Pancreas (tissue), 10 donors: ENCODE results near the gene TPBGL. TPM values are rescaled to one million over a fixed set of nuclear protein-coding genes. Genes with fewer than 3 reads are reported as not detected.

Source experiments
- ATAC-seq, 4 donors: fragments of 200-7000 bp; cut with Tn5 transposase; one replicate each; pipeline versions ENCODE4 v1.8.0 to v1.9.1; 2020; ENCODE audit warnings: mild to moderate bottlenecking in 4 of 4, moderate library complexity in 4 of 4
- DNase-seq, 6 donors: peaks; one replicate each; pipeline ENCODE4 v3.0.0-alpha.2; 2020
- FAIRE-seq: peaks from 2 replicates; lab custom pipeline; 2012; peaks lifted over from hg19 to GRCh38; lab: Jason Lieb, UNC
- H3K27ac ChIP-seq, 4 donors: fragments of 200-600 bp; sonication (generic); 1 replicate in 3 of 4; 2 replicates in 1 of 4; pipeline versions ENCODE4 v1.5.0 to v1.8.0; 2020
- H3K27me3 ChIP-seq, 4 donors: fragments of 200-600 bp; one replicate each; pipeline ENCODE4 v1.8.0; 2021
- H3K36me3 ChIP-seq, 3 donors: fragments of 200-600 bp; sonication (generic) in 1 of 3; one replicate each; pipeline versions ENCODE4 v1.5.0 to v1.8.0; 2020 to 2021
- H3K4me1 ChIP-seq, 3 donors: fragments of 200-600 bp; one replicate each; pipeline ENCODE4 v1.8.0; 2021
- H3K4me3 ChIP-seq, 4 donors: fragments of 200-600 bp; sonication (generic) in 2 of 4; one replicate each; pipeline versions ENCODE4 v1.5.0 to v1.8.0; 2020 to 2021
- H3K9me3 ChIP-seq, 4 donors: fragments of 200-600 bp; one replicate each; pipeline ENCODE4 v1.8.0; 2021
- WGBS, 2 donors: extraction: QIAGEN DNeasy Blood & Tissue Kit; methylation state at CpG; one replicate each; pipeline ENCODE4 v1.1.7; 2013; 5-methylcytosine and 5-hydroxymethylcytosine counted together
- intact Hi-C, 3 donors: fragments of 100-400 bp; cut with DNase I; formaldehyde crosslinking; loops; one replicate each; pipeline versions ENCODE4 v1.11.1 to v1.14.2; 2022
- polyA plus RNA-seq, 2 donors: library from polyadenylated mRNA; stranded (reverse); fragments of 200-250 nt; gene quantifications; one replicate each; pipeline ENCODE4 v1.2.3, GENCODE V29; 2013
- total RNA-seq, 6 donors: library from RNA; stranded (reverse); fragmentation: NEBNext Ultra II Directional in 4 of 6; extraction: Animal tissue kit (Norgen Biotek cat#: 25700) in 4 of 6; gene quantifications; one replicate each; pipeline versions ENCODE4 v1.2.1 to v1.2.4, GENCODE V29; 2021 to 2023
- TF ChIP-seq, protein P1 (sequence below), 4 donors: fragments of 200-600 bp; sonication (generic) in 3 of 4; IDR thresholded peaks; one replicate each; pipeline versions ENCODE4 v1.5.0 to v1.8.0; 2021; ENCODE audit warnings: antibody characterized with exemption in 4 of 4
- donor health status: healthy with polysubstance abuse.
- donor health status: DM: no; HTN: no; CAD: no; lungs with moderate emphysema.
- donor health status: DM: no; HTN: no; CAD: no.
- donor health status: control.
- donor health status: control.
- donor health status: Bipolar disorder and iron deficiency.
- donor health status: DM: yes; HTN: yes; CAD: no.
- donor health status: DM: no; HTN: no; CAD: no.
- donor health status: DM: no; HTN: no; CAD: no.
- donor health status: DM: yes; HTN: yes; CAD: no.

The TPBGL gene
- total and polyA plus RNA-seq, 8 donors: 0.04 to 0.28 (median 0.09) TPM; not detected in 1

DNA sequence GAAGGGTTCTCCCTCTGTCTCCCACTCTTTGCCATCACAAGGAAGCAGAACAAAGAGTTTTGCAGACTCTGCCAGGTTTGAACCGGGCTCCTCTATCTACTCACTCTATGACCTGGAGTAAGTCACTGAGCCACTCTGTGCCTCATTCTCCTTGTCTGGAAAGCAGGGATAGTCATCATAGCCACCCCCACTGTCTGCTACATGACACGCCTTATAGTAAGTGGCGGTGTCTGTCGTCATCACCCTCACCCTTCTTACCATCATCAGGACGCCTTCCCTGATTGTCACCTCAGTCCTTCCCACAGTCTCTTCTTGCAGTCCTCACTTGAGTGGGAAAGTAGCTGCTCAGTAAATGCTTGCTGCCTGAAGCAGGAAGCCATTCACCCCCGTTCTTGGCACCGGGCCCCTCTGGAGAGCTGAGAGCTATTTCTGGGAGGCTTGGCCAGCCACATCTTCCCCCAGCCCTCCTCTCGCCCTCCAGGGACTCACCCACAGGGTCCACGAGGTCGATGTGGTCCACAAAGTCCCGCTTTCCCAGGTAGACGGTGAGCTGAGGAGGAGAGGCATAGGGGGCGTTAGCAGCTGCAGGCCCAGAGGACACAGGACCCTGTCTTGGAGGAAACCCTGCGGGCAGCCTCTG, 46.4 kb downstream of the TPBGL start:
- 83 to 85% methylated on average over 13 to 14 of the region's 14 CpGs for WGBS, 2 donors
- DNase-seq: no peak
- no peak for ATAC-seq
- Histone ChIP-seq H3K4me3 (no peak overlapping the region), H3K36me3 (peaks cover 0 to 9% (median 0%) of the 10 kb centered on the region in 3 donors), H3K27ac (no peak overlapping the region), H3K9me3 (no peaks in the 10 kb centered on the region), H3K27me3 (no peaks in the 10 kb centered on the region), H3K4me1 (no peaks in the 10 kb centered on the region)
- intact Hi-C loops: loop anchor here in 1 of 3 donors (10.0 kb wide), 1 partner anchor 248 kb away; no protein-coding TSS in a partner anchor
- FAIRE-seq: no peak
- TF ChIP-seq, protein P1, sequence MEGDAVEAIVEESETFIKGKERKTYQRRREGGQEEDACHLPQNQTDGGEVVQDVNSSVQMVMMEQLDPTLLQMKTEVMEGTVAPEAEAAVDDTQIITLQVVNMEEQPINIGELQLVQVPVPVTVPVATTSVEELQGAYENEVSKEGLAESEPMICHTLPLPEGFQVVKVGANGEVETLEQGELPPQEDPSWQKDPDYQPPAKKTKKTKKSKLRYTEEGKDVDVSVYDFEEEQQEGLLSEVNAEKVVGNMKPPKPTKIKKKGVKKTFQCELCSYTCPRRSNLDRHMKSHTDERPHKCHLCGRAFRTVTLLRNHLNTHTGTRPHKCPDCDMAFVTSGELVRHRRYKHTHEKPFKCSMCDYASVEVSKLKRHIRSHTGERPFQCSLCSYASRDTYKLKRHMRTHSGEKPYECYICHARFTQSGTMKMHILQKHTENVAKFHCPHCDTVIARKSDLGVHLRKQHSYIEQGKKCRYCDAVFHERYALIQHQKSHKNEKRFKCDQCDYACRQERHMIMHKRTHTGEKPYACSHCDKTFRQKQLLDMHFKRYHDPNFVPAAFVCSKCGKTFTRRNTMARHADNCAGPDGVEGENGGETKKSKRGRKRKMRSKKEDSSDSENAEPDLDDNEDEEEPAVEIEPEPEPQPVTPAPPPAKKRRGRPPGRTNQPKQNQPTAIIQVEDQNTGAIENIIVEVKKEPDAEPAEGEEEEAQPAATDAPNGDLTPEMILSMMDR (IDR thresholded peaks at IDR 0.05): no peak

DNA sequence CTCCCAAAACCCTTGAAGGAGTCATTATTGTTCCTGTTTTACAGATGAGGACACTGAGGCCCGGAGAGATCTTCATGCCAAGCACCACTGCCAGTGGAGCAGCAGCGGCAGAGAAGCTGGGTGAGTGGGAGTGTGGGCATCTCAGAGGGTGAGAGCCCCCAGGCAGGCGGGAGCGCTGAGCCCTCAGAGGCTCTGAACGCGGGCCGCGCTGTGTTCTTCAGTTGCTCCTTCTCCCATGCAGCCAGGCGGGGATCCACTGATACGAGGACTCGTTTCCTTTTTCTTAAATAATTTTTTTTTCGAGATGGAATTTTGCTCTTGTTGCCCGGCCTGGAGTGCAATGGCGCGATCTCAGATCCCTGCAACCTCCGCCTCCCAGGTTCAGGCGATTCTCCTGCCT, 47.0 kb downstream of the TPBGL start:
- TF ChIP-seq, protein P1 (IDR thresholded peaks at IDR 0.05): no peak
- DNase-seq (no peak), ATAC-seq (no peak), FAIRE-seq (no peak)
- H3K36me3 ChIP-seq: peaks cover 0 to 8% (median 0%) of the 10 kb centered on the region in 3 donors
- H3K27me3 ChIP-seq: no peaks in the 10 kb centered on the region
- no peaks in the 10 kb centered on the region for H3K9me3 ChIP-seq
- no peaks in the 10 kb centered on the region for H3K4me1 ChIP-seq
- H3K27ac ChIP-seq: no peak overlapping the region
- 94 to 95% methylated on average over 17 of the region's 17 CpGs for WGBS, 2 donors
- H3K4me3 ChIP-seq: no peak overlapping the region
- intact Hi-C loops: loop anchor here in 1 of 3 donors (10.0 kb wide), 1 partner anchor 247 kb away; no protein-coding TSS in a partner anchor

DNA sequence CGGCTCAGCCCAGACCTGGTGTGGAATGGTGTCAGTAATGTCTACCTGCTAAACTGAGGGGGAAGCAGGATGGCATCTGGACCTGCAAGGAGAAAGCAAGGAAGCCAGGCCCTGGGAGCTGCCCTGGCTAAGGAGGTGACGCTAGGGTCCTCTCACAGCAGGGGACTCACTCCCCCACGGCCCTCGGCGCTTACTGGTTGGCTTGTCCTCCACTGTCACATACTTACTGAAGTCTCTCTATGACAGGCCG, 48.9 kb downstream of the TPBGL start:
- TF ChIP-seq, protein P1 (IDR thresholded peaks at IDR 0.05): no peak
- FAIRE-seq: no peak
- intact Hi-C loops: loop anchor here in 1 of 3 donors (10.0 kb wide), 1 partner anchor 245 kb away; no protein-coding TSS in a partner anchor

DNA sequence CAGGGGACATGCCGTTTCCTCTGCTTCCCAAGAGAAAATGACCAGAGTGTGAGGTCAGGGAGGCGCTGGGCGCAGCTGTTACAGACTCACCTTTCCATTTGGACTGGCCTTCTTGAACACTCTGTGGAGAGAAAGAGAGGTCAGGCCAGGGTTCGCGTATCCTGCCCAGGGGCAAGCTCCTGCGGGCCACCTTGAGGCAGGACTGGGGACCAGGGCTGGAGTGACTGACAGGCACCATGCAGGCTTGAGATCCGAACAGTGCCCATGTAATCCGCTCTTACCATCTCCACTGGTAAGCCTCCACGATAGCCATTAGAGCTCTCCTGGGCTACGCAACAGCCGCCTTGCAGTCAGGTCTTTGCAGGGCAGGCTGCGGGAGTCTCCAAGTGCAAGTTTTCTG, 49.3 kb downstream of the TPBGL start:
- no peak for FAIRE-seq
- peaks cover 0 to 8% (median 0%) of the 10 kb centered on the region in 3 donors for H3K36me3 ChIP-seq

More for the DNA sequence above, 48.9 kb downstream of the TPBGL start:
- Histone ChIP-seq H3K4me3 (no peak overlapping the region), H3K36me3 (peaks cover 0 to 8% (median 0%) of the 10 kb centered on the region in 3 donors), H3K27me3 (no peaks in the 10 kb centered on the region), H3K4me1 (no peaks in the 10 kb centered on the region), H3K9me3 (no peaks in the 10 kb centered on the region), H3K27ac (no peak overlapping the region)
- DNase-seq (no peak), ATAC-seq (no peak)
- WGBS, 2 donors: 81 to 87% methylated on average over 6 of the region's 6 CpGs

More for the DNA sequence above, 49.3 kb downstream of the TPBGL start:
- intact Hi-C loops: loop anchor here in 2 of 3 donors (10.0 kb wide), 2 partner anchors 65 to 245 kb away; partner anchors contain the start of gene ARRB1 (in 1 of the 2)
- 94 to 96% methylated on average over 12 of the region's 12 CpGs for WGBS, 2 donors
- Histone ChIP-seq H3K27ac (no peak overlapping the region), H3K4me1 (no peaks in the 10 kb centered on the region), H3K9me3 (no peaks in the 10 kb centered on the region), H3K27me3 (no peaks in the 10 kb centered on the region), H3K4me3 (no peak overlapping the region)
- TF ChIP-seq, protein P1 (IDR thresholded peaks at IDR 0.05): no peak
- ATAC-seq: no peak
- DNase-seq: no peak
